ENCODE data around the gene RERE. TPM values are rescaled to one million over a fixed set of nuclear protein-coding genes. Genes with fewer than 3 reads are reported as not detected.

Gene RERE
- total RNA-seq, 1 experiment from 2014 or later: 40.6 TPM

GRCh38 chr1:8844501-8845006, 27.1 kb upstream of the RERE start:
- TF ChIP-seq ELF1 (IDR thresholded peaks at IDR 0.05; ENCODE audit: borderline replicate concordance, low read depth) (no peak), CTCF (IDR thresholded peaks at IDR 0.05 in 2 of 3, conservative IDR thresholded peaks at IDR 0.05 in 1 of 3; ENCODE audit: borderline replicate concordance in 1 of 3, insufficient read depth in 1 of 3, low read depth in 2 of 3, low read length in 2 of 3) (no peak), EZH2 (IDR thresholded peaks at IDR 0.05) (no peak)
- Histone ChIP-seq H3K36me3 (ENCODE audit: control insufficient read depth in 1 of 2, insufficient read depth in 2 of 2, low read length in 2 of 2) (no peaks in the 10 kb centered on the region), H3K79me2 (ENCODE audit: insufficient read depth, low read length) (no peaks in the 10 kb centered on the region), H3K4me2 (ENCODE audit: low read length) (no peak overlapping the region), H3K4me1 (ENCODE audit: control insufficient read depth in 1 of 2, insufficient read depth in 2 of 2, low read length in 2 of 2) (peaks cover 0 to 4% of the 10 kb centered on the region in 2 experiments; a peak in 2 of 4 replicates), H2AFZ (ENCODE audit: low read depth, low read length, poor library complexity, severe bottlenecking) (no peak overlapping the region), H3K9me2 (ENCODE audit: insufficient read depth) (no peaks in the 10 kb centered on the region), H3K9ac (ENCODE audit: low read length) (no peak overlapping the region), H4K20me1 (ENCODE audit: insufficient read depth) (no peaks in the 10 kb centered on the region), H3K27ac (ENCODE audit: low read depth, low read length) (no peak overlapping the region), H3K27me3 (ENCODE audit: insufficient read depth, low read length) (peaks cover 3% of the 10 kb centered on the region; the same call in 1 of the 2 replicates), H3K4me3 (replicated peaks in 1 of 2; ENCODE audit: low read depth in 1 of 2, low read length in 2 of 2) (no peak overlapping the region), H3K9me3 (ENCODE audit: control insufficient read depth in 1 of 2, insufficient read depth in 1 of 2, low read depth in 1 of 2, low read length in 2 of 2) (no peaks in the 10 kb centered on the region)
- BruUV-seq (replicated peaks): no TSS peak
- CTCF ChIA-PET: no interaction called here
- intact Hi-C loops (cut with micrococcal nuclease): loop anchor here (5.0 kb wide), 1 partner anchor 117 kb away; no protein-coding TSS in a partner anchor
- RAD21 ChIA-PET (ENCODE audit: low non-redundant PET in 1 of 2, low total read pairs in 2 of 2, uncharacterized antibody in 2 of 2, unreplicated experiment in 2 of 2): no interaction called here
- POLR2A ChIA-PET: no interaction called here
- ATAC-seq: no peak
- no peak for DNase-seq (ENCODE audit: low read depth, low spot score)

GRCh38 chr1:8841395-8841794, 24.0 kb upstream of the RERE start:
- RAD21 ChIA-PET (ENCODE audit: low non-redundant PET in 1 of 2, low total read pairs in 2 of 2, uncharacterized antibody in 2 of 2, unreplicated experiment in 2 of 2): no interaction called here
- Histone ChIP-seq H3K27me3 (ENCODE audit: insufficient read depth, low read length) (peaks cover 3% of the 10 kb centered on the region; the same call in 1 of the 2 replicates), H3K4me2 (ENCODE audit: low read length) (no peak overlapping the region), H3K9me2 (ENCODE audit: insufficient read depth) (no peaks in the 10 kb centered on the region), H3K9me3 (ENCODE audit: control insufficient read depth in 1 of 2, insufficient read depth in 1 of 2, low read depth in 1 of 2, low read length in 2 of 2) (no peaks in the 10 kb centered on the region), H3K36me3 (ENCODE audit: control insufficient read depth in 1 of 2, insufficient read depth in 2 of 2, low read length in 2 of 2) (no peaks in the 10 kb centered on the region), H3K4me1 (ENCODE audit: control insufficient read depth in 1 of 2, insufficient read depth in 2 of 2, low read length in 2 of 2) (no peaks in the 10 kb centered on the region), H3K9ac (ENCODE audit: low read length) (no peak overlapping the region), H3K27ac (ENCODE audit: low read depth, low read length) (no peak overlapping the region), H4K20me1 (ENCODE audit: insufficient read depth) (no peaks in the 10 kb centered on the region), H2AFZ (ENCODE audit: low read depth, low read length, poor library complexity, severe bottlenecking) (no peak overlapping the region), H3K79me2 (ENCODE audit: insufficient read depth, low read length) (no peaks in the 10 kb centered on the region), H3K4me3 (replicated peaks in 1 of 2; ENCODE audit: low read depth in 1 of 2, low read length in 2 of 2) (no peak overlapping the region)
- no peak for ATAC-seq
- CTCF ChIA-PET: no interaction called here
- no TSS peak for BruUV-seq (replicated peaks)
- TF ChIP-seq ZFX (IDR thresholded peaks at IDR 0.05): no peak
- no peak for TF ChIP-seq CEBPB (IDR thresholded peaks at IDR 0.05; ENCODE audit: low read depth)
- no peak for TF ChIP-seq POLR2AphosphoS5 (IDR thresholded peaks at IDR 0.05; ENCODE audit: low read depth, low read length)
- TF ChIP-seq POLR2A (IDR thresholded peaks at IDR 0.05; ENCODE audit: borderline replicate concordance, extremely low read depth, insufficient read depth, insufficient read length): no peak
- TF ChIP-seq ZNF274 (IDR thresholded peaks at IDR 0.05; ENCODE audit: low read depth, low read length): no peak
- no peak for TF ChIP-seq ELF1 (IDR thresholded peaks at IDR 0.05; ENCODE audit: borderline replicate concordance, low read depth)
- TF ChIP-seq MAX (IDR thresholded peaks at IDR 0.05): no peak
- no peak for TF ChIP-seq ZBTB33 (IDR thresholded peaks at IDR 0.05; ENCODE audit: extremely low read depth, insufficient replicate concordance, low read length)
- no peak for TF ChIP-seq EGR1 (IDR thresholded peaks at IDR 0.05; ENCODE audit: low read depth)
- no peak for TF ChIP-seq FOSL1 (IDR thresholded peaks at IDR 0.05; ENCODE audit: low read depth)
- intact Hi-C loops (cut with micrococcal nuclease): no loop called here
- POLR2A ChIA-PET: no interaction called here
- no peak for DNase-seq (ENCODE audit: low read depth, low spot score)
